Naive B cell (primary cell): ENCODE measurements around the gene ZFP90. TPM values are rescaled to one million over a fixed set of nuclear protein-coding genes. Genes with fewer than 3 reads are reported as not detected.

ENCODE experiments used
- ATAC-seq, 2 donors: fragments of 150-1000 bp; cut with Tn5 transposase; 2 replicates each; pipeline ENCODE4 v1.10.0; 2021; ENCODE audit warnings: low read depth in 2 of 2, mild to moderate bottlenecking in 2 of 2, moderate library complexity in 2 of 2
- DNase-seq: peaks from one replicate; pipeline ENCODE4 v3.0.0; 2022
- H3K27ac Mint-ChIP-seq, 6 donors: one replicate each; pipeline ENCODE4 v1.8.0; 2020 to 2022; ENCODE audit warnings: mild to moderate bottlenecking in 6 of 6, mixed read lengths in 6 of 6, moderate library complexity in 5 of 6, inconsistent platforms in 2 of 6
- H3K27me3 Mint-ChIP-seq, 3 donors: one replicate each; pipeline ENCODE4 v1.8.0; 2021 to 2022; ENCODE audit warnings: mixed read lengths in 3 of 3, mild to moderate bottlenecking in 1 of 3
- H3K36me3 Mint-ChIP-seq, 2 donors: one replicate each; pipeline ENCODE4 v1.8.0; 2020 to 2022; ENCODE audit warnings: mixed read lengths in 2 of 2, inconsistent platforms in 1 of 2, mild to moderate bottlenecking in 1 of 2
- H3K4me1 Mint-ChIP-seq, 3 donors: one replicate each; pipeline ENCODE4 v1.8.0; 2020 to 2022; ENCODE audit warnings: mixed read lengths in 3 of 3, inconsistent platforms in 1 of 3, mild to moderate bottlenecking in 1 of 3, moderate library complexity in 1 of 3
- H3K4me3 Mint-ChIP-seq, 8 donors: one replicate each; pipeline ENCODE4 v1.8.0; 2020 to 2022; ENCODE audit warnings: mild to moderate bottlenecking in 8 of 8, mixed read lengths in 8 of 8, moderate library complexity in 8 of 8, inconsistent platforms in 2 of 8
- H3K9me3 Mint-ChIP-seq, 7 donors: one replicate each; pipeline ENCODE4 v1.8.0; 2020 to 2022; ENCODE audit warnings: mixed read lengths in 7 of 7, mild to moderate bottlenecking in 5 of 7, inconsistent platforms in 2 of 7, moderate library complexity in 1 of 7
- polyA plus RNA-seq, 6 donors: library from polyadenylated mRNA; unstranded; fragments of 300-500 nt; fragmentation: Illumina TruSeq; gene quantifications; one replicate each; pipeline ENCODE4 v1.2.3, GENCODE V29; 2021; ENCODE audit warnings: low read depth in 6 of 6

The ZFP90 gene
- polyA plus RNA-seq, 6 donors from 2014 or later: 11.0 to 17.4 (median 13.5) TPM

GRCh38 chr16:68612996-68613395 is 73.9 kb downstream of the ZFP90 start:
- Mint-ChIP-seq H3K27me3 (peaks cover 0 to 10% (median 5%) of the 10 kb centered on the region in 3 donors), H3K36me3 (peaks cover 4 to 8% of the 10 kb centered on the region in 2 donors), H3K9me3 (peaks cover 0 to 32% (median 16%) of the 10 kb centered on the region in 7 donors), H3K27ac (no peak overlapping the region), H3K4me3 (no peak overlapping the region), H3K4me1 (no peaks in the 10 kb centered on the region)
- DNase-seq: no peak
- no peak for ATAC-seq

DNA sequence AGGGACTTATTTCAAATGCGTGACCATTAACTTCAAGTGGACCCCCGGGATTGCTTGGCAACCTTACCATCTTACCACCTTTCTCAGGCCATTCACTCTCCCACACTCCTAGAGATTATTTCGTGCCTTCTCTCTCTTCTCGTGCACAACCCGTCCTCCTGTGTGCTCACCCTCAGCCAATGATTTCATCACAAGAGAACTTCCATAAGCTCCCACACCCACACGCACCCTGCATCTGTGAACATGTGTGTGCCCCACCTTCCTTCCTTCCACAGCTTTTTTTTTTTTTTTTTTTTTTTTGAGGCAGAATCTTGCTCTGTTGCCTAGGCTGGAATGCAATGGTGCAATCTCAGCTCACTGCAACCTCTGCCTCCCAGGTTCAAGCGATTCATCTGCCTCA is 78.6 kb downstream of the ZFP90 start:
- H3K9me3 Mint-ChIP-seq: peaks cover 2 to 29% (median 13%) of the 10 kb centered on the region in 7 donors
- H3K27me3 Mint-ChIP-seq: peaks cover 0 to 10% (median 5%) of the 10 kb centered on the region in 3 donors
- no peak overlapping the region for H3K27ac Mint-ChIP-seq
- no peak for ATAC-seq
- H3K36me3 Mint-ChIP-seq: peaks cover 0 to 4% of the 10 kb centered on the region in 2 donors
- H3K4me3 Mint-ChIP-seq: no peak overlapping the region
- DNase-seq: no peak
- no peaks in the 10 kb centered on the region for H3K4me1 Mint-ChIP-seq

Other genes with a start within 250 kb of the ZFP90 start
- gene SLC7A6OS, start 228.3 kb upstream of the ZFP90 start, polyA plus RNA-seq: 10 to 100 TPM; 14.0 to 26.1 (median 17.7) TPM
- 10 to 100 TPM; 14.8 to 34.8 (median 23.1) TPM for gene PRMT7, start 228.3 kb upstream of the ZFP90 start, polyA plus RNA-seq
- 1 to 10 TPM in 1 of 6 donors, under 1 TPM in 4, not detected in 1; 0.18 to 2.2 (median 0.41) TPM for gene SMPD3, start 90.8 kb upstream of the ZFP90 start, polyA plus RNA-seq
- gene CDH3, start 106.0 kb downstream of the ZFP90 start, polyA plus RNA-seq: under 1 TPM in 1 of 6 donors, not detected in 5; 0.25 TPM
- not detected for gene CDH1, start 198.0 kb downstream of the ZFP90 start, polyA plus RNA-seq